ENCODE results near the gene SOX18.
A peak's percentile ranks its signal among the peaks of the same experiment; 100 is the strongest.

SOX18 gene

GRCh38 chr20:64051561-64052325 lies 2.3 kb upstream of the SOX18 start:
- no peak for DNase-seq (ENCODE audit: low spot score)

GRCh38 chr20:64051033-64051452 lies 1.6 kb upstream of the SOX18 start:
- no peak for DNase-seq (ENCODE audit: low spot score)

GRCh38 chr20:64050261-64051032 lies 1.0 kb upstream of the SOX18 start:
- DNase-seq (ENCODE audit: low spot score), result no peak

GRCh38 chr20:64049878-64050260 lies 430 bp upstream of the SOX18 start:
- DNase-seq (ENCODE audit: low spot score), result no peak

GRCh38 chr20:64048402-64049044 lies 916 bp downstream of the SOX18 start:
- DNase-seq (ENCODE audit: low spot score), result no peak

- no peak for DNase-seq (ENCODE audit: low spot score)
Measured at GRCh38 chr20:64047968-64048401, 1.5 kb downstream of the SOX18 start.

- DNase-seq (ENCODE audit: low spot score), result no peak
Measured at GRCh38 chr20:64047046-64047389, 2.4 kb downstream of the SOX18 start.

- no peak for DNase-seq (ENCODE audit: low spot score)
Measured at GRCh38 chr20:64045346-64046011, 4.0 kb downstream of the SOX18 start.

- no peak for DNase-seq (ENCODE audit: low spot score)
Measured at GRCh38 chr20:64044484-64045247, 4.8 kb downstream of the SOX18 start.

- no peak for DNase-seq (ENCODE audit: low spot score)
Measured at GRCh38 chr20:64043768-64044167, 5.7 kb downstream of the SOX18 start.

- DNase-seq (ENCODE audit: low spot score), result no peak
Measured at GRCh38 chr20:64042054-64042781, 7.2 kb downstream of the SOX18 start.

GRCh38 chr20:64041781-64042053 lies 7.7 kb downstream of the SOX18 start:
- DNase-seq (ENCODE audit: low spot score), result no peak

- no peak for DNase-seq (ENCODE audit: low spot score)
Measured at GRCh38 chr20:64041040-64041780, 8.2 kb downstream of the SOX18 start.

- DNase-seq (ENCODE audit: low spot score), result no peak
Measured at GRCh38 chr20:64040231-64041039, 9.0 kb downstream of the SOX18 start.

GRCh38 chr20:64039293-64040160 lies 9.9 kb downstream of the SOX18 start:
- DNase-seq (ENCODE audit: low spot score), result no peak

- DNase-seq (ENCODE audit: low spot score), result peak; percentile 30
Measured at GRCh38 chr20:64038565-64039292, 10.7 kb downstream of the SOX18 start.

GRCh38 chr20:64038224-64038564 lies 11.2 kb downstream of the SOX18 start:
- no peak for DNase-seq (ENCODE audit: low spot score)

Data from Ammon's horn (tissue), 1 donor.